Measurements from ENCODE around the gene WWOX.

Gene WWOX

GRCh38 chr16:78931678-78932077 lies 832.2 kb downstream of the WWOX start:
- no peak for DNase-seq (ENCODE audit: low read depth, low spot score)
- H3K9me3 ChIP-seq (ENCODE audit: low read depth, low read length) = no peaks in the 10 kb centered on the region
- H3K4me3 ChIP-seq = no peak overlapping the region
- TF ChIP-seq EZH2 (IDR thresholded peaks at IDR 0.05) (no peak), POLR2AphosphoS5 (IDR thresholded peaks at IDR 0.05; ENCODE audit: borderline replicate concordance, low read depth, low read length) (no peak), FOXP2 (optimal IDR thresholded peaks at IDR 0.05; ENCODE audit: control extremely low read depth, extremely low read length, insufficient read depth) (no peak)
- H3K36me3 ChIP-seq (ENCODE audit: insufficient read depth, low read length) = no peaks in the 10 kb centered on the region
- H3K27ac ChIP-seq = peak overlapping the region; percentile 19; the same call in 1 of the 2 replicates
- H3K9ac ChIP-seq (ENCODE audit: insufficient read length) = no peak overlapping the region

DNA sequence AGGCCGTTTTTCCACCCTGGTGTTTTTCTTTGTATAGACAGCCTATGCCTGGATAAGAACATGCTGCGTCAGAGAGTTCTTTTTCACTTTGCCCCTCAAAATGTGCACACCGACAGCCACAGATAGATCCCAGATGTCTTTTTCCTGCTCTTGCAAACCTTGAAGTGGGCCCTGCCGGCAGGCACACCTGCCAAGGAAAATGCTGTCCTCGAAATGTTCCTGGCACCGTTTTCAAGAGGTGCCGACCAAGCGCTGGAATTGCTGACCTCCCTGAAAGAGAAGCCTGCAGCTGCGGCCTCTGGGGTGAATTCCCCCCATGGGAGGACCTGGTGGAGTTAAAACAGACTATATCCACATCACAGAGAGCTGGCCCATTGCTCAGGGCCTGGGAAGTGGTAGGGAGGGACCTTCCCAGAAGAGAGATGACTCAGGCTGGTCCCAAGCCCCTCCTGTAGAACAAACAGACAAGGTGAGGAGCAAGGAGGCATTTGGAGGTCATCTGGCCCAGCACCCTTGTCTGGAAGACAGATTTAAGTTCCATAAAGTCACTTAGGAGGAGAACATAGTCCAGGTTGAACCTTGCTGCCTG lies 833.0 kb downstream of the WWOX start:
- H3K9me3 ChIP-seq (ENCODE audit: low read depth, low read length) = no peaks in the 10 kb centered on the region
- no peak overlapping the region for H3K9ac ChIP-seq (ENCODE audit: insufficient read length)
- no peaks in the 10 kb centered on the region for H3K36me3 ChIP-seq (ENCODE audit: insufficient read depth, low read length)
- no peak overlapping the region for H3K27ac ChIP-seq
- H3K4me3 ChIP-seq = no peak overlapping the region
- no peak for DNase-seq (ENCODE audit: low read depth, low spot score)
- TF ChIP-seq EZH2 (IDR thresholded peaks at IDR 0.05) (no peak), FOXP2 (optimal IDR thresholded peaks at IDR 0.05; ENCODE audit: control extremely low read depth, extremely low read length, insufficient read depth) (no peak), POLR2AphosphoS5 (IDR thresholded peaks at IDR 0.05; ENCODE audit: borderline replicate concordance, low read depth, low read length) (no peak)

DNA sequence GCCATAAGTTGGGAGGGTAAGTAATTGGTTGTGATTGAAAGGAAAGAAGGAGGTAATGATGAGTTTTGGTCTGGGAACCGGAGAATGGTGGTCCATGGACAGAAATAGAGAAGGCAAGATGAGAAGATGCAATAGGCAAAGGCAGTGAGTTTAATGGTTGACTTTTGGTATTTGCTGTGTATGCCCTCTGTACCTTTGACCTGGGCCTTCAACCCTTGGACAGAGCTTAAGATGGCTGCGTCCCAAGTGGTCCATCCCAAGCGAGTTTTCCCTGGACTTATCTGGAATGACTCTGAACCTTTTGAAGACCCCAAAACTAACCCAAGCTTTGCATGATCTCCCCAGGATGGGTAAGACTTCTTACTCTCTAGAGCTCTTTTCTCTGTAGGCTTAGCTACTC lies 836.6 kb downstream of the WWOX start:
- H3K9me3 ChIP-seq (ENCODE audit: low read depth, low read length) = no peaks in the 10 kb centered on the region
- H3K36me3 ChIP-seq (ENCODE audit: insufficient read depth, low read length) = no peaks in the 10 kb centered on the region
- H3K27ac ChIP-seq = no peak overlapping the region
- no peak overlapping the region for H3K9ac ChIP-seq (ENCODE audit: insufficient read length)
- no peak overlapping the region for H3K4me3 ChIP-seq
- TF ChIP-seq EZH2 (IDR thresholded peaks at IDR 0.05) (no peak), POLR2AphosphoS5 (IDR thresholded peaks at IDR 0.05; ENCODE audit: borderline replicate concordance, low read depth, low read length) (no peak), FOXP2 (optimal IDR thresholded peaks at IDR 0.05; ENCODE audit: control extremely low read depth, extremely low read length, insufficient read depth) (no peak)
- no peak for DNase-seq (ENCODE audit: low read depth, low spot score)

DNA sequence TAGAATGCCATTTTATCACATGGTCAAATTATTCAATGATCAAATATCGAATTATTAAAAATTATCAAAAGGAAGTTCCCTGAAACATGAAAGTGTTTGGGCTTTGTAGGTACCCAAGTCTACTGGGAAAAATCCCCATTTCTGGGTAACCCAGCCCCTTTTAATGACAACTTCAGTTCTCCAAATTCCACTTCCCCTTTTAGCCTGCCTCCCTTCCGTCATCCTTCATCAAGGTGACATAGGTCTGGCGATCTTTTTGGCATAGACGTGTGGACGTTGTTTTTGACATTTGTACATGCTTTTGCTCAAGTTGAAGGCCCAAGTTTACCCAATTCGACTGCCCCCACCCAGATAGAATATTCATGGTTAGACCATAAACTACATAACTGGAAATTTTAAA lies 840.1 kb downstream of the WWOX start:
- Histone ChIP-seq H3K27ac (no peak overlapping the region), H3K4me3 (no peak overlapping the region), H3K9me3 (ENCODE audit: low read depth, low read length) (no peaks in the 10 kb centered on the region), H3K36me3 (ENCODE audit: insufficient read depth, low read length) (no peaks in the 10 kb centered on the region), H3K9ac (ENCODE audit: insufficient read length) (no peak overlapping the region)
- TF ChIP-seq POLR2AphosphoS5 (IDR thresholded peaks at IDR 0.05; ENCODE audit: borderline replicate concordance, low read depth, low read length) (no peak), FOXP2 (optimal IDR thresholded peaks at IDR 0.05; ENCODE audit: control extremely low read depth, extremely low read length, insufficient read depth) (no peak), EZH2 (IDR thresholded peaks at IDR 0.05) (no peak)
- no peak for DNase-seq (ENCODE audit: low read depth, low spot score)

GRCh38 chr16:78942625-78943245 lies 843.3 kb downstream of the WWOX start:
- Histone ChIP-seq H3K36me3 (ENCODE audit: insufficient read depth, low read length) (no peaks in the 10 kb centered on the region), H3K4me3 (no peak overlapping the region), H3K9me3 (ENCODE audit: low read depth, low read length) (no peaks in the 10 kb centered on the region), H3K9ac (ENCODE audit: insufficient read length) (no peak overlapping the region), H3K27ac (no peak overlapping the region)
- TF ChIP-seq EZH2 (IDR thresholded peaks at IDR 0.05) (no peak), FOXP2 (optimal IDR thresholded peaks at IDR 0.05; ENCODE audit: control extremely low read depth, extremely low read length, insufficient read depth) (no peak), POLR2AphosphoS5 (IDR thresholded peaks at IDR 0.05; ENCODE audit: borderline replicate concordance, low read depth, low read length) (no peak)
- DNase-seq (ENCODE audit: low read depth, low spot score) = no peak

DNA sequence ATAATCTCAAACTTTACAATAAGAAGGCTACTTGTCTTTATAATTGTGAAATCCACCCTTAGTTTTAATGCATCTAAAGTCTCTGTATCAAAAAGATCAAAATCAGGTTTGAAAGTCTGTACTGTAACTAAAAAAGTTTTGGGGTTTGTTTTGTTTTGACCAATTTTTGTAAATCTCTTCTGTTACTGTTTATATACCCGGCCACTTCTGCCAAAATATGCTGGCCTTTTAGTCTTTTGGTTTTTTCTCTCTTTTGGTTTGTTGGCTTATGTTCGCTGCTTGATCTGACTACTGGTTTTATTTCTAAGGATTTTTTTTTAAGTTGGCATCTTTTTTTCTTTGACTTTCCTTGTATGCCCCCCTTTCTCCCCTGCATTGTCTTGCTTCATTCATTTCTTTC lies 845.9 kb downstream of the WWOX start:
- Histone ChIP-seq H3K9me3 (ENCODE audit: low read depth, low read length) (no peaks in the 10 kb centered on the region), H3K27ac (no peak overlapping the region), H3K4me3 (no peak overlapping the region), H3K36me3 (ENCODE audit: insufficient read depth, low read length) (no peaks in the 10 kb centered on the region), H3K9ac (ENCODE audit: insufficient read length) (no peak overlapping the region)
- TF ChIP-seq FOXP2 (optimal IDR thresholded peaks at IDR 0.05; ENCODE audit: control extremely low read depth, extremely low read length, insufficient read depth) (no peak), POLR2AphosphoS5 (IDR thresholded peaks at IDR 0.05; ENCODE audit: borderline replicate concordance, low read depth, low read length) (no peak), EZH2 (IDR thresholded peaks at IDR 0.05) (no peak)
- no peak for DNase-seq (ENCODE audit: low read depth, low spot score)

- Histone ChIP-seq H3K9me3 (ENCODE audit: low read depth, low read length) (no peaks in the 10 kb centered on the region), H3K27ac (no peak overlapping the region), H3K36me3 (ENCODE audit: insufficient read depth, low read length) (no peaks in the 10 kb centered on the region), H3K9ac (ENCODE audit: insufficient read length) (no peak overlapping the region), H3K4me3 (no peak overlapping the region)
- no peak for TF ChIP-seq POLR2AphosphoS5 (IDR thresholded peaks at IDR 0.05; ENCODE audit: borderline replicate concordance, low read depth, low read length)
- no peak for TF ChIP-seq EZH2 (IDR thresholded peaks at IDR 0.05)
- no peak for TF ChIP-seq FOXP2 (optimal IDR thresholded peaks at IDR 0.05; ENCODE audit: control extremely low read depth, extremely low read length, insufficient read depth)
- DNase-seq (ENCODE audit: low read depth, low spot score) = no peak
Observed at GRCh38 chr16:78946556-78946955, 847.1 kb downstream of the WWOX start.

GRCh38 chr16:78950768-78951167 lies 851.3 kb downstream of the WWOX start:
- no peak overlapping the region for H3K4me3 ChIP-seq
- no peak overlapping the region for H3K9ac ChIP-seq (ENCODE audit: insufficient read length)
- H3K27ac ChIP-seq = no peak overlapping the region
- TF ChIP-seq EZH2 (IDR thresholded peaks at IDR 0.05) (no peak), FOXP2 (optimal IDR thresholded peaks at IDR 0.05; ENCODE audit: control extremely low read depth, extremely low read length, insufficient read depth) (no peak), POLR2AphosphoS5 (IDR thresholded peaks at IDR 0.05; ENCODE audit: borderline replicate concordance, low read depth, low read length) (no peak)
- no peaks in the 10 kb centered on the region for H3K36me3 ChIP-seq (ENCODE audit: insufficient read depth, low read length)
- DNase-seq (ENCODE audit: low read depth, low spot score) = no peak
- H3K9me3 ChIP-seq (ENCODE audit: low read depth, low read length) = no peaks in the 10 kb centered on the region

All from SK-N-MC (cell line).